AG09309 (cell line): Measurements from ENCODE around the gene NKPD1.

ENCODE experiments used
- DNase-seq: peaks from one replicate; pipeline ENCODE4 v3.0.0-alpha.2; 2010; ENCODE audit warnings: low read depth
- H3K4me3 ChIP-seq: 2 replicates; pipeline ENCODE4 v1.5.1; 2011; ENCODE audit warnings: mild to moderate bottlenecking, low read depth, low read length, moderate library complexity; ENCODE audit not compliant: control insufficient read depth
- TF ChIP-seq, protein P1 (sequence below): IDR thresholded peaks from 2 replicates; pipeline ENCODE4 v1.5.1; 2011; ENCODE audit warnings: mild to moderate bottlenecking, low read depth, low read length, inconsistent platforms; ENCODE audit not compliant: insufficient read depth, control insufficient read depth; ENCODE audit errors: missing control alignments

Gene NKPD1

DNA sequence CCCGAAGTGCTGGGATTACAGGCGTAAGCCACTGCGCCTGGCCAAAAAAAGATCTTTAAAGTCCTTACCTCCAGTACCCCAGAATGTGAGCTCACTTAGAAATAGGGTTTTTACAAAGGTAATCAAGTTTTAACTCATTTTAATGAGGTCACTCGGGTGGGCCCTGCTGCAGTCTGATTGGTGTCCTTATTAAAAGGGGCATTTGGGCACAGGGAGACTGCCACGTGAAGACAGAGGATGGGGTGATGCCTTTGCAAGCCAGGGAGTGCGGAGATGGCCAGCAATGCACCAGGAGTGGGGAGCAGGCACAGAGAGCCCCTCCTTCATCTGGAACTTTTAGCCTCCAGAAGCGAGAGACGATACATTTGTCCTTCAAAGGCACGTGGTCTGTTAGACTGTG lies 11.7 kb downstream of the NKPD1 start:
- no peak for DNase-seq

DNA sequence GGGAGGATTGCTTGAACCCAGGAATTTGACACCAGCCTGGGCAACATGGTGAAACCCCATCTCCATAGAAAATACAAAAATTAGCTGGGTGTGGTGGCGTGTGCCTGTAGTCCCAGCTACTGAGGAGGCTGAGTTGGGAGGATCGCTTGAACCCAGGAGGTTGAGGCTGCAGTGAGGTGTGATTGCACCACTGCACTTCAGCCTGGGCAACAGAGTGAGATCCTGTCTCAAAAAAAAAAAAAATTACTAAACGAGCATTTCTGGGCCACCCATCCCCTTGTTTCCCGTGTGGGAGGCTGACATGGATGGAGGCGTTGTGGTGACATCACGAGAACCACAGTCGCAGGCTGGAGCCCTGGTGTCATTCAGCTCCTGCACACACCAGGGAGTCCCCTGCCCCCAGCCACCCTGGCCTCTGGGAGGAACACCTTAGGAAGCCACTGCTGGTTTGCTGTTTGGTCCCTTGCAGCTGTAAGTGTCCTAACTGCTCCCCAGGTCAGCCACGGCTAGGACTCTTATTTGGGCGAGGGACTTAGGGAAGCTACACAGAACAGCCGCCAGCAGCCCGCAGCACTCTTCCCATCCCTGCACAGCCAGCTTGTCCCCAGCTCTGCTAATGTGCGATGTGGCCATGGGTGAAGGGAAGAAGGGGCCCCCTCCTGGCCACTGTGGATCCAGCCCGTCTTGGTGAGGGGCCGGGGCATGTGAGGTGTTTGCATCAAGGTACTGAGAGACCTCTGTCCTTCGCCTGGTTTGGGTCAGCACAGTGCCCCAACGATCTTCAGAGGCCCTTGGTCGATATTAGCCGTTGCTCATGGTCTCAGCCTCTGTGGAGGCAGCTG lies 12.7 kb downstream of the NKPD1 start:
- no peak for DNase-seq
- no peak overlapping the region for H3K4me3 ChIP-seq
- TF ChIP-seq, protein P1, sequence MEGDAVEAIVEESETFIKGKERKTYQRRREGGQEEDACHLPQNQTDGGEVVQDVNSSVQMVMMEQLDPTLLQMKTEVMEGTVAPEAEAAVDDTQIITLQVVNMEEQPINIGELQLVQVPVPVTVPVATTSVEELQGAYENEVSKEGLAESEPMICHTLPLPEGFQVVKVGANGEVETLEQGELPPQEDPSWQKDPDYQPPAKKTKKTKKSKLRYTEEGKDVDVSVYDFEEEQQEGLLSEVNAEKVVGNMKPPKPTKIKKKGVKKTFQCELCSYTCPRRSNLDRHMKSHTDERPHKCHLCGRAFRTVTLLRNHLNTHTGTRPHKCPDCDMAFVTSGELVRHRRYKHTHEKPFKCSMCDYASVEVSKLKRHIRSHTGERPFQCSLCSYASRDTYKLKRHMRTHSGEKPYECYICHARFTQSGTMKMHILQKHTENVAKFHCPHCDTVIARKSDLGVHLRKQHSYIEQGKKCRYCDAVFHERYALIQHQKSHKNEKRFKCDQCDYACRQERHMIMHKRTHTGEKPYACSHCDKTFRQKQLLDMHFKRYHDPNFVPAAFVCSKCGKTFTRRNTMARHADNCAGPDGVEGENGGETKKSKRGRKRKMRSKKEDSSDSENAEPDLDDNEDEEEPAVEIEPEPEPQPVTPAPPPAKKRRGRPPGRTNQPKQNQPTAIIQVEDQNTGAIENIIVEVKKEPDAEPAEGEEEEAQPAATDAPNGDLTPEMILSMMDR, result no peak

More for the DNA sequence above, 11.7 kb downstream of the NKPD1 start:
- TF ChIP-seq, protein P1, result no peak
- H3K4me3 ChIP-seq, result no peak overlapping the region

DNA sequence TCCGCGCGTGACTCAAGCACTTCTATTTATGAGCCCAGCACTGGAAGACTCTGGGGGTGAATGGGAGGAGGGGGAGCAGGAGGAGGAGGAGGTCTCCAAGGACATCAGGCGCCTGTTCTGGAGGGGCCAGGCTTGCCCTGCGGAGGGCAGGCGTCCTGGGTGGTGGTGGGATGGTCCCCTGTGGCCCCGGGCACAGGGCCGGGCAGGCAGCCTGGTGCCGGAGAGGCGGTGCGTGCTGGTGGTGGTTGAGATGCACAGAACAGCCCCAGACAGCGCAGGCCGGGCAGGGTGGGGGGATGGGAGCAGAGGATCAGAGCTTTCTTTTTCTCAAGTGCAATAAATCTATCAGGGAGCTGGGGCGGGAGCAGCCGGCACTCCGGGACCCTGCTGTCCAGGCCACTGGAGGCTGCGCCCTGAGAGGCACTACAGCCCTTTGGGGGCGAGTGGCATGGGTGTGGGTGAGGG lies 14.0 kb downstream of the NKPD1 start:
- DNase-seq, result no peak
- no peak overlapping the region for H3K4me3 ChIP-seq
- TF ChIP-seq, protein P1, result no peak

DNA sequence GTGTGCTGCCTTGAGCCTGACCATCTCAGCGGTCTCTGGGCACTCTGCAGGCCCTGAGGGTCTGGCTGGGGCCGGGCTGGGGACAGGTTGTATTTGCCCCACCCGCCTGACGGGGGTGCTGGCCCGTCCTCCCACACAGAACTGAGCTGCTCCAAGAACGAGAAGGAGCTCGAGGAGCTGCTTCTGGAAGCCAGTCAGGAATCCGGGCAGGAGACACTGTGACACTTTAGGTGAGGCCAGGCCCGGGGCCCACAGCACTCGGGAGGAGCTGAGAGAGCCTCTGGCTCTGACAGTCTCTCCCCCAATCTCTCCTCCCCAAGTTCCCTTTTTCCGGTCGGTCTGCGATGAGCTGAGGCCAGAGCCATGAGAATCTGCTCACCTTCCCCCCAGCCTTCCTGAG lies 14.5 kb downstream of the NKPD1 start:
- no peak for DNase-seq
- TF ChIP-seq, protein P1, result no peak
- H3K4me3 ChIP-seq, result no peak overlapping the region

DNA sequence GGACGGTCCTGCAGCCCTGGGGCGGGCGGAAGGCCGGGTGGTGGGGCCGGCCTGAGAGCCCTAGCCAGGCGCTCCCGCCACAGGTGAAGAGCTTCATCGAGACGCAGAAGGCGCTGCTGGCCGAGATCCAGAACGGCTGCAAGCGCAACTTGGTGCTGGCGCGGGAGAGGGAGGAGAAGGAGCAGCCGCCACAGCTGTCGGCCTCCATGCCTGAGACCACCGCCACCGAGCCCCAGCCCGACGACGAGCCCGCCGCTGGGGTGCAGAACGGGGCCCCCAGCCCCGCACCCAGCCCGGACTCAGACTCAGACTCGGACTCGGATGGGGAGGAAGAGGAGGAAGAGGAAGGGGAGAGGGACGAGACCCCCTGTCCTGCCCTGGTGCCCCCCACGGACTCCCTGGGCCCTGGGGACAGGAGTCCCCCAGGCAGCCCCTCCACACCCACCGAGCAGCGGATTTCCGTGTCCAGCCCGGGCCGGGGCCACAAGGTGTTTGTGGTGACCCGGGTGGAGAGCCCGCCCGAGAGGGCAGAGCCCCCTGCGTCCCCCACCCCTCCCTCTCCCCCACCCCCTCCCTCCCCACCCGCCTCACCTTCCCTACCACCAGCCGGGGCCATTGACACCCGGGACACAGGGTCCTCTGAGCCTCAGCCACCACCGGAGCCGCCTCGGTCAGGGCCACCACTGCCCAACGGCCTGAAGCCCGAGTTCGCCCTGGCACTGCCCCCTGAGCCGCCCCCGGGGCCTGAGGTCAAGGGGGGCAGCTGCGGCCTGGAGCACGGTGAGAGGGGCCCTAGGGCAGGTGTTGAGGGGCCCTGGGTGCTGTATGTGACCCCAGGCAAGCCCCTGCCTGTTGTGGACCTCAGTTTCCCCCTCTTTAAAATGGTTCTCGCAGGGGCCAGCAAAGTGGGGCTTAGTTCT lies 15.3 kb downstream of the NKPD1 start:
- H3K4me3 ChIP-seq, result no peak overlapping the region
- DNase-seq, result no peak
- TF ChIP-seq, protein P1, result no peak

DNA sequence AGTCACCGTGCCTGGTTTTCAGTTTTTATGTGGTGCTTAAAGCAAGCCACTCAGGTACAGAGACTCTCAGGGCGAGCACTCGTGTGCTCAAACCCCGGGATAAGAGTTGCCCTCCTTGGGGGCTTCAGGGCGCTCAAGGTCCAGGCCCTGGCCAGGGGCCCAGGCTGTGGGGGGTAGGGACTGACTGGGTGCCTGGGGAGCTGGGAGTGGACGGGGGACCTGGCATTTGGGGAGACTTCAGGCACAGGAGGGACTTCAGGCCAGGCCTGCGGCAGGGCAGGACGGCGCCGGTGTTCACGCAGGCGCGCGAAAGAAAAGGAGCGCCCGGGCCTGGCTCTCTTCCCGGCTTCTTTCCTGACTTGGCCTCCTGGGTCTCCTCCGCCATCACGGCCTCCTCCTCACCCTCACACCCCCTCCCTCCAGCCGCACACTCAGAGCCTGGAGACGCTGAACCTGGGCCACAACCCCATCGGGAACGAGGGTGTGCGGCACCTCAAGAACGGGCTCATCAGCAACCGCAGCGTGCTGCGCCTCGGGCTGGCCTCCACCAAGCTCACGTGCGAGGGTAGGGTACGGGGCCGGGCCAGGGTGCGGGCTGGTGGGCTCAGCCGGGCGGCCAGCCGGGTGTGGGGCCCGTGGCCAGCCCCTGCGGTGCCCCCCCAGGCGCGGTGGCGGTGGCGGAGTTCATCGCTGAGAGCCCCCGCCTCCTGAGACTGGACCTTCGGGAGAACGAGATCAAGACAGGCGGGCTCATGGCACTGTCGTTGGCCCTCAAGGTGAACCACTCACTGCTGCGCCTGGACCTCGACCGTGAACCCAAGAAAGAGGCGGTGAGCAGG lies 16.1 kb downstream of the NKPD1 start:
- H3K4me3 ChIP-seq, result no peak overlapping the region
- DNase-seq, result no peak
- TF ChIP-seq, protein P1, result no peak
